ENCODE measurements around the gene APBA2.
A peak's percentile ranks its signal among the peaks of the same experiment; 100 is the strongest.

APBA2 gene

GRCh38 chr15:29128671-29129070, 242.9 kb downstream of the APBA2 start:
- no peak for DNase-seq

GRCh38 chr15:29129221-29129620, 243.4 kb downstream of the APBA2 start:
- DNase-seq, result no peak

GRCh38 chr15:29129926-29130325, 244.2 kb downstream of the APBA2 start:
- DNase-seq, result no peak

GRCh38 chr15:29130476-29130875, 244.7 kb downstream of the APBA2 start:
- no peak for DNase-seq

- DNase-seq, result no peak
These were observed 245.4 kb downstream of the APBA2 start for GRCh38 chr15:29130951-29131839.

- DNase-seq, result no peak
These were observed 246.2 kb downstream of the APBA2 start for GRCh38 chr15:29131840-29132420.

GRCh38 chr15:29132735-29133181, 247.0 kb downstream of the APBA2 start:
- DNase-seq, result no peak

- DNase-seq, result no peak
These were observed 247.5 kb downstream of the APBA2 start for GRCh38 chr15:29133321-29133720.

- no peak for DNase-seq
These were observed 248.0 kb downstream of the APBA2 start for GRCh38 chr15:29133791-29134190.

GRCh38 chr15:29134239-29134638, 248.5 kb downstream of the APBA2 start:
- no peak for DNase-seq

GRCh38 chr15:29134641-29135308, 249.0 kb downstream of the APBA2 start:
- no peak for DNase-seq

GRCh38 chr15:29135309-29135657, 249.5 kb downstream of the APBA2 start:
- no peak for DNase-seq

- no peak for DNase-seq
These were observed 250.2 kb downstream of the APBA2 start for GRCh38 chr15:29135702-29136646.

GRCh38 chr15:29138260-29138659, 252.5 kb downstream of the APBA2 start:
- DNase-seq, result no peak

GRCh38 chr15:29139072-29139471, 253.3 kb downstream of the APBA2 start:
- DNase-seq, result no peak

GRCh38 chr15:29139540-29140459, 254.0 kb downstream of the APBA2 start:
- peak; percentile 61 for DNase-seq

- no peak for DNase-seq
These were observed 254.9 kb downstream of the APBA2 start for GRCh38 chr15:29140475-29141307.

- no peak for DNase-seq
These were observed 255.7 kb downstream of the APBA2 start for GRCh38 chr15:29141308-29142128.

GRCh38 chr15:29142129-29142747, 256.5 kb downstream of the APBA2 start:
- no peak for DNase-seq

Data from activated CD8-positive, alpha-beta memory T cell treated with anti-CD3 and anti-CD28 coated beads, Interleukin-2, amount 50 U/mL, for 4 hours (primary cell).